ENCODE data around the gene STXBP5. TPM values are rescaled to one million over a fixed set of nuclear protein-coding genes. Genes with fewer than 3 reads are reported as not detected.

STXBP5 gene
- polyA plus RNA-seq, 1 donor (not counting 4 experiments of a cell fraction or from before 2014, with no cell fraction given), result 19.4 TPM

- Histone ChIP-seq H3K27ac (ENCODE audit: control insufficient read depth, insufficient read depth, low read length) (no peak overlapping the region), H4K20me1 (ENCODE audit: control insufficient read depth, extremely low read depth, insufficient read depth, low read length) (no peaks in the 10 kb centered on the region), H3K4me1 (ENCODE audit: control insufficient read depth, extremely low read depth, insufficient read depth, low read length) (no peaks in the 10 kb centered on the region), H3K9me1 (ENCODE audit: control insufficient read depth, extremely low read depth, insufficient read depth, low read length) (no peaks in the 10 kb centered on the region), H3K27me3 (ENCODE audit: control insufficient read depth, extremely low read depth, insufficient read depth, low read length) (no peaks in the 10 kb centered on the region), H3K4me3 (ENCODE audit: control insufficient read depth in 2 of 3, extremely low read depth in 1 of 3, insufficient read depth in 2 of 3, low read depth in 1 of 3, low read length in 3 of 3) (no peak overlapping the region), H2AFZ (ENCODE audit: control insufficient read depth, low read length) (no peak overlapping the region), H3K9me3 (ENCODE audit: control insufficient read depth, low read depth, low read length) (no peaks in the 10 kb centered on the region), H3K9ac (ENCODE audit: control insufficient read depth, extremely low read depth, insufficient read depth, low read length) (no peak overlapping the region), H3K79me2 (ENCODE audit: control insufficient read depth, insufficient read depth, low read length) (peaks cover 7% of the 10 kb centered on the region), H3K36me3 (ENCODE audit: control insufficient read depth in 2 of 2, extremely low read depth in 1 of 2, insufficient read depth in 2 of 2, low read length in 2 of 2) (peaks cover 0 to 6% of the 10 kb centered on the region in 2 experiments), H3K4me2 (ENCODE audit: control insufficient read depth, extremely low read depth, insufficient read depth, low read depth, low read length) (no peak overlapping the region)
- no peak for TF ChIP-seq EZH2 (IDR thresholded peaks at IDR 0.05; ENCODE audit: low read length)
- TF ChIP-seq CTCF (optimal IDR thresholded peaks at IDR 0.05 in 1 of 3, IDR thresholded peaks at IDR 0.05 in 1 of 3, conservative IDR thresholded peaks at IDR 0.05 in 1 of 3; ENCODE audit: extremely low read depth in 1 of 3, insufficient read depth in 2 of 3, low read length in 3 of 3), result no peak
- DNase-seq (ENCODE audit: low read depth, low spot score), result no peak
- no peak for FAIRE-seq
- dilution Hi-C loops (cut with MboI; ENCODE audit: extremely low pct_ligation_motif_present, low sequenced_read_pairs), result no loop called here
Measured at GRCh38 chr6:147226163-147226724, 22.0 kb downstream of the STXBP5 start.

DNA sequence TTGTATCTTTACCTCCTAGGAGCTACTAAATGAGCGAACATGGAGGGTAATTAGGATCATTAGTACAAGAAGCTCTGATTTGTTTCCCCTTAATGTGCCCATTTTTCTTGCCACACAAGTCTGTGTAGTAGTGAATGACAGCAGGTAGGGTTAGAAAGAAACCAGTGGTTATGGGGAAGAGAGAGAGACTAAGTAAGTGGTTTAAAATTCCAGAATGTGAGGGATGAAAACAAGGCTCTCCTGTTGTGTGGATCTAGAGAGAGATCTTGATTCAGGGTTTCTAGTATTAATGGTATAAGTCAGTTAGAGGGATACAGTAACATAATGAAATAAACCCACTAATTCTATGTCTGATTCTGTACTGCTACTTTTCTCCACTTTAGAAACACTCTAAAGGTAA is 22.7 kb downstream of the STXBP5 start:
- Histone ChIP-seq H3K4me1 (ENCODE audit: control insufficient read depth, extremely low read depth, insufficient read depth, low read length) (no peaks in the 10 kb centered on the region), H3K79me2 (ENCODE audit: control insufficient read depth, insufficient read depth, low read length) (peaks cover 7% of the 10 kb centered on the region), H4K20me1 (ENCODE audit: control insufficient read depth, extremely low read depth, insufficient read depth, low read length) (no peaks in the 10 kb centered on the region), H2AFZ (ENCODE audit: control insufficient read depth, low read length) (no peak overlapping the region), H3K27me3 (ENCODE audit: control insufficient read depth, extremely low read depth, insufficient read depth, low read length) (no peaks in the 10 kb centered on the region), H3K36me3 (ENCODE audit: control insufficient read depth in 2 of 2, extremely low read depth in 1 of 2, insufficient read depth in 2 of 2, low read length in 2 of 2) (peaks cover 0 to 6% of the 10 kb centered on the region in 2 experiments), H3K4me3 (ENCODE audit: control insufficient read depth in 2 of 3, extremely low read depth in 1 of 3, insufficient read depth in 2 of 3, low read depth in 1 of 3, low read length in 3 of 3) (no peak overlapping the region), H3K9me1 (ENCODE audit: control insufficient read depth, extremely low read depth, insufficient read depth, low read length) (no peaks in the 10 kb centered on the region), H3K9ac (ENCODE audit: control insufficient read depth, extremely low read depth, insufficient read depth, low read length) (no peak overlapping the region), H3K4me2 (ENCODE audit: control insufficient read depth, extremely low read depth, insufficient read depth, low read depth, low read length) (no peak overlapping the region), H3K9me3 (ENCODE audit: control insufficient read depth, low read depth, low read length) (no peaks in the 10 kb centered on the region), H3K27ac (ENCODE audit: control insufficient read depth, insufficient read depth, low read length) (no peak overlapping the region)
- dilution Hi-C loops (cut with MboI; ENCODE audit: extremely low pct_ligation_motif_present, low sequenced_read_pairs), result no loop called here
- TF ChIP-seq EZH2 (IDR thresholded peaks at IDR 0.05; ENCODE audit: low read length) (no peak), CTCF (optimal IDR thresholded peaks at IDR 0.05 in 1 of 3, IDR thresholded peaks at IDR 0.05 in 1 of 3, conservative IDR thresholded peaks at IDR 0.05 in 1 of 3; ENCODE audit: extremely low read depth in 1 of 3, insufficient read depth in 2 of 3, low read length in 3 of 3) (no peak)
- DNase-seq (ENCODE audit: low read depth, low spot score) (no peak), FAIRE-seq (no peak)
